Stimulated activated CD8-positive, alpha-beta memory T cell treated with anti-CD3 and anti-CD28 coated beads, Interleukin-15, amount 100 ng/mL, for 24 hours (primary cell): ENCODE data around the gene PDGFD.

Source experiments
- DNase-seq: peaks from one replicate; pipeline ENCODE4 v3.0.0-alpha.2; 2020; ENCODE audit warnings: low read depth

PDGFD gene

DNA sequence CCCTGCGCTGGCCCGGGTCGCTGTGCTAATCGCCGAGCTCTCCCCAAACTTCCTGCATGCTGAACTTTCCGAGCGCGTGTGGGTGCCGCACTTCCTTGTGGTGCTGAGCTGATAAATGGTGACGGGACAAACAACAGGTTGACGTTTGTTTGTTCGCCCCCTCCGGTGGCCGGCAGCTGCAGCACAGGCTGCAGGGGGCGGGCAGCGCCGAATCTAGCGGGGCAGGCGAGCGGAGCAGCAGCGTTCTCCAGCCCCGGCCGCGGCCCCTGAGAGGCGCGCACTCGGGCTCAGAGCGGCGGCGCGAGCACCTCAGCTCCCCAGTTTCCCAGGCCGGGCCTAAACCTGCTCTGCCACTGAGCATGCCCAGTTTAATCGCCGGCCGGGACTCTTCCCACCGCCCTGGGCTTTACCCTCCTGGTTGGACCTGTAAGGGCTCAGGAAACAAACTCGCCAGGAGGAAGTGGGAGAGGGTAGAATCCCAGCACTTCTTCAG is at the start of gene PDGFD:
Gene PDGFD (minus strand): TSS at position 120 of the 493 bp plus-strand sequence.
- DNase-seq, result peak; percentile 2

DNA sequence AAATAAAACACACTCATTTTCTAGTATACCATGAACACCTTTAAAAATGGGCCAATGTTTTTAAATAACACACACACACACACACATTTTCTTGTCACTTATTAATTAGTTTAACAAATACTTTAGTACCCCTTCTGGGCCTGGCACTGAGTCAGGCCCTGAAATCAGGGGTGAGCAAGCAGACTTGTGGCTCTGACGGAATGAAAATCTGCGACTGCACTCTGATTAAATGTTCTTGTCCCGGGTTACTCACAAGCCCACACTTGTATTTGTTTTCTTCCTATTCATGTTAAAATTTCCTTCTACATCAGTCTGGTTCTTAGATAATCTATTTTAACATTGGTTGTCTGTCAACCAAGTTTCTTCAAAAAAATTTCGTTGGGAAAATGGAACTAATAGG is 43.0 kb upstream of the PDGFD start:
- DNase-seq, result no peak

DNA sequence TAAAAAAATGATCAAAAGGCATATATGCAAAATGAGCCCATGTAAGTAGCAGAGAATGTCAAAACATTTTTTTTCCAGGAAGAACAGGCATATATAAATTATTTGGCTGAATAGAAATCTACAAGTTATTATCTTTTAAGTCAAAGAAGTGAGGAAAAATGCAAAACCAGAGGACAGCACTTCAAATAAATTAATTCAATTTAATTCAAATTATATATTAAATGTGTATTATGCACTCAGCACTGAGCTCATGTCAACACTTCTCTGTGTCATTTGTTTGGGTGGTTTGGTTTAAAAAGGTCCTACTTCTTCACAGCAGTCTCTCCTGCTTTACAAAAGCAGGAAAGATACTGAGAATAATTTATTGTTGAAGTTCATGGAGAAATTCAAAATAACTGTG is 41.9 kb upstream of the PDGFD start:
- DNase-seq, result no peak

DNA sequence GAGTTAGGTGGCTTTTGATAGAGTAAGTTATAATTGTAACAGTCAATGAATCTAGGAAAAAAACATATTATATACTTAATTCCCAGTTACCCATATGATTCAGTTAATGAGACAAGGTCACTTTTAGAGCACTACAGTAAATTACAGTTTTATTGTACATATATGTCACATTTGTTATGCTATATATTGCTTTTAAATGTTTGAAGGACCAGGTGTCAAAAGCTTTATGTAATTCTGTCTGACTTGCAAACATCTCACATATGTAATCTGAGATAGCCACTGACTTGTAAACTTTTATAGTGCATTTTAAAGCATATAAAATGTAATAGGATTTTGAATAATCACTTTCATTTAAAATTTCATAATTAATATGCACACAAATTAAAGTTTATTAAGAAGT is 36.7 kb upstream of the PDGFD start:
- no peak for DNase-seq

DNA sequence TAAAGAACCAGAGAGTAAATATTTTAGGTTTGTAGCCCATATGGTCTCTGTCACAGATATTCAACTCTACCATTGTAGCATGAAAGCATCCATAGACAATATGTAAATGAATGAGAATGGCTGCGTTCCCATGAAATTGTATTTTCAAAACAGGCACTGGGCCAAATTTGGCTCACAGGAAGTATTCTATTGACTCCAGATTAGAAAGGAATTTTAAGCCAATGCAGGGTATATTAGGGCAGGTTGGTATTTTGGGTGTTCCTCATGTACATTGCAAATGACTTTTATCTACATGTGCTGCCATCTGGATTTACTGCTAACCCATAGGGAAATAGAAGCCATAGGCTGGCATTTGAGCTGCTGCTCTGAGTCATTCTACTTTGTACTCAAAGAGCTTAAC is 35.1 kb upstream of the PDGFD start:
- no peak for DNase-seq

DNA sequence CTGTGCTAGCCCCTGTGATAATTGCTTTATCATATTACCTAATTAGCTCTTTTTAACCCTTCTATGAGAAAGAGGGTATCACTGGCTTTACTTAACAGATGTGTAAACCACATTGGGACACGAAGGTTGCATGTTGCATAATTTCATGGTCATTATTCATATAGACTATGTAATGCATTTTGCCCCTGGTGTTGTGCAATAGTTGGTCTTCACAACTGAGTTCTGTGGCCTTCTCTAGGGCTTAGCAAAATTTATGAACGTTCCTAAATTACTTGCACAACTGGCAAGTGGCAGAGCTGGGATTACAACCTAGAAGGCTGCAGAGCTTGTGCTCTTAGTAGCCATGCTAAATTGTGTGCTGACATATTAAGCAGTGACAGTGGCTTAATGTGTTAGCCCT is 34.6 kb upstream of the PDGFD start:
- no peak for DNase-seq

DNA sequence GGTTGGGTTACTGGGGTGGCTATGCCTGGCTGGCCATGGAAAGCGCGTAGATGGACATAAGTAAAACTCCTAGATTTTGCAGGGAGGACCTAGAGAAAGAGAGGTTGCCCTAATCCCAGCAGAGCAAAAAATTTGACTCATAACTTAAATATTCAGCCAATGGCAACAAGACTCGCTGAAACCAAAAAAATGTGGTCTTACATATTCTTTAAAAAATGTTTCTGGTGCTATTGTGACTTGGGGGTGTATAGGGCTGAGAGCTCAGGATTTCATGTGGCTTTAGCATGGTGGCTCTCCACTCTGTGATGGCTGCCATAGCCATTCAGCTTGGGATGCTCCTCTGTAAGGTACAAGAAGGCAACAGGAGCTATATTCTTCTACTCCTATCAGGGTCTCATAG is 27.2 kb upstream of the PDGFD start:
- no peak for DNase-seq

DNA sequence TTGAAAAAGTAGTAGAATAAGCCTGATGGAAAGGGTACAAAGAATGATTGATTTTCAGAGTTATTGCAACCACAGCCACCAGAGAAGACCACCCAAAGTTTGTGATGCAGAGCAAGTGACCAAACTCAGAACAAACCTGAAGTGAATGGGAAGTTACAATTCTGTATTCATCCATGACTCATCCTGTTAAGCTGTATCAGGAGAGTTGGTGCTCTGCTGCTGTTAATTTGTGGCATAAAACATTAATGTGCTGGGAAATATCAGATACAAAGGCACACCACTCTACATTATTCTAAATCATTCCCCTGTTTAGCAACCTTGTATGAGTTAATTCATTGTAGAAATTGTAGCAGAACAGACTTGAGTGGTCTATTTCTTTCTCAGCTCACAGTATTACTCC is 19.6 kb upstream of the PDGFD start:
- no peak for DNase-seq

DNA sequence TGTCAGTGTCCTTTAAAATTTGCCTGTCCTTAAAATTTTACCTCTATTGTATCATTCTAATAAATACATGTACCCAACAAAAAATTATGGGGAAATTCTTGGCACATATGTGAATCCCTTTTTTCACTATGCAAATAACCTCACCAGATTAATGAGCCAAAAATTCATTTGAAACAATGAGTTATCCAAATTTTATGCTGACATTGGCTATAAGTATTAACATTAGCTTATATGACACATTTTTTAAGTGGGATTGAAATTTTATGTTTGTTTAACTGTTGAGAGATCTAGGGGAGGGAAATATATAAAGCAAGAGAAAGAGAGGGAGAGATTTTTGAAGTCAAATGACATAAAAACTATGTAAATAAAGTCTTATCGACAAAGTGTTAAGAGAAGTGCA is 11.8 kb upstream of the PDGFD start:
- DNase-seq, result no peak

DNA sequence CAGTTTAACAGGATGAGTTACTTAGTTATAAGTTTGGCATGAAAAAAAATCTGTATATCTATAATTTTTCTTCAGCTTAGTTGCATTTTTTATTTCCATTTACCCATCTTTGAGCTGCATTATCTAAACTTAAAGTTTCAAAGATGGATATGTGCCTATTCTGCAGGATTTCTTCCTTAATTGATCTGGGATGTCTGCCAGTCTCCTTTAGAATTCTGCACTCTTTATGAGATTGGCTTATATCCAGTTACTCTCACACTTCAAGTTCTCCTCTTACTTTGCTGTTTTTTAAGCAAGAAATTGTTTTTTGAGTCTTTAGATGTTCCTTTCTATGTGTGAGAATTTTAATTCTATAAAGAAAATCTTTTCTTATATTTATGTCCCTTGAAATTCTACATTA is 5.1 kb upstream of the PDGFD start:
- no peak for DNase-seq

DNA sequence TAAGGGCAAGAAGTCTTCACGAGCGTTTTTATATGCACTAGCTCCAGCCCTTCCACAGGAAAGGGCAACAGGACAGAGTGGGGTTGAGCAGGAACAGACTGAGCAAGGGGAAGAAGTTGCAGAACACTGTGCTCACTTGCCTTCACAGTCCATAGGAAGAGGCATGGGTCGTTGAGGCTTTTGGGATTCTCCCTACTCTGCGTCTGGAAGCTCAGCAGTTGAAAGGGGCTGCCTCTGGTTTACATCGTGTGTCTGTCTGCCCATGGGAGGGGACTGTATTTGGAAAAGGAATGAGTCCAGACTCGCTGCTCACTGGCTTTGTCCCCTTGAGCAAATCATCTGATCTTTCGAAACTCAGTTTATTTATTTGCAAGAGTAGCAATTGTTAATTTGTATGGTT is 1.1 kb upstream of the PDGFD start:
- no peak for DNase-seq

DNA sequence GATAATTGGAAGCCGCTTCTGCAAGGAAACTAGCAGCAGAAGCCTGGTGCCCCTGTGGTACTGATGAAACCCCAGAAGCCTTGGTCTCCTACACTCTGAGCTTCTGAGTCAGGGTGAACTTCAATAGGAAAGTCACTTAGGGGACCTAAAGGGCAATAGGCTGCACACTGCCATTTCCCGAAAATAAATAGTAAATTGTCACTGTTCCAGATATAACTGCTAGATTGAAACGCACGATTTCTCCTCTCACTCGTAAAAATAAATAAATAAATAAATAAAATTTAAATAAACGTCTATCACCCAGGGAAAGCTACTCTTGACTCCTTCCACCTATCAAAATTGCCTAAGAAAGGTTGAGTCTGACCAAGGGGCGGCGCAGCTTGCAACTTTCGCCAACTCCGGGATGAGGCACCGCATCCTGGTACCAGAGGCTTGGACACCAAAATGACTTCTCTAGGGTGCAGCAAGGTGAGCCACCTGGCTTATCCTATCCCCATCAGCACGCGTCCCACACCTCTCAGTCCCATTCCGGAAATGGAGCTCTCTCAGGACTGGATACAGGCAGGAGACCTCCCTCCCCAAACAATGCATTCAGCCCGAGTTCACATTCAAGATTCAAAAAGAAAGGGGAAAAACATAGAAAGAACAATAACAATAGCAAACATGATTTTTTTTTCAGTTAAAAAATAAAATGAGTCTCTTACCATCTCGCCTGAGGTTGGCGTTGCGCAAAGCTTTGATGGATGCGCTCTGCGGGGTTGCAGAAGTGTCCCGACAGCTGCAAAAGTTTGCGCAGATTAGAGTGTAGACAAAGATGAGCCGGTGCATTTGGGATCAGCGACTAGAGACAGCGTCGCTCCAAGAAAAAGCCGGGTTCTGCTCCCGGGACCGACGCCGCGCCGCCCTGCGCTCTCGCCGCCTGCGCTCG is 583 bp downstream of the PDGFD start:
- no peak for DNase-seq

DNA sequence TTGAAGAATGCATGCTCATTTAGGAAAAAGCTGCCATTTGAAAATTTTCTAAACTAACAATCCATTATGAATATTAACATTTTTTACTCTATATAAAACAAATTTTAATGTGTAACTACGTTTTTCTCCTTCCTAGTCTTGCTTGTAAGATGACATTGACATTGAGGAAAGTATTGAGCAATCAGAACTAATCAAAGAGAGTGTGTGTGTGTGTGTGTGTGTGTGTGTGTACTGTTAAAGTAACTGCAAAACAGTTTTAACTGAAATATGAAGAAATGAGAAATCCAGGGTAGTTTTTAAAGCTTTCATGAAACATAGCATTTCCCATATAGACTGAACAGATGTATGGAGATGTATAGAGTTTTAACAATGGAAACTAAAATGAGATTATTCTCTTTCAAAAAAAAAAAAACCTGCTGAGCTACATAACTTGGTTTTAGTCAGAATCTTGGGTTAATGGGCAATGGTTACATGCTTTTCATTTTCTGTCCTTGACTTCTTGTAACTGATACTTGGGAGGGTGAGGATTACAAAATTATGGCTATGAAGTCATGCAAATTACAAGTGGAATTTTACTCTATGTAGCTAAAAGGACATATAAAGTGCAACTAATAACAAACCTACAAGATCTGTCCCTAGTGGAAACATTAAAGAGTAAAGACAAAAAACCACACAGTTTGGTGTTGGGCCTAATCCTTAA is 2.0 kb downstream of the PDGFD start:
- DNase-seq, result no peak

DNA sequence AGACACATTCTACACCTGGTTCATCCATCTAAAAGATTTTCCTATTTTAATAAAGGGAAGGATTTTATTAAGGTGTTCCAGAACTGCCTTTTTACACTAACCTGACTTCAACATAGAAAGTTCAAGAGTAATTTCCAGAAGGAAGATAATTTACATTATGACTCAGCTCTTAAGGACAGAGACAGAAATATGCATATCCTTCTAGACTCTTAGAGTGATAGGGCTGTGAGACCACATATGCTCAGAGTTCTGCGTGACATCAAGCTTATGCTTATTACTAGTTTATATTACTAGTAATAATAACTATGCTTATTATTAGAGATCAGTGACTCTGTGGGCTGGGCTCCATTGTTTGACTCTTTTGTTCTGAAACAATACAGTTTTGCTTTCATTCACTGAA is 4.6 kb downstream of the PDGFD start:
- no peak for DNase-seq

DNA sequence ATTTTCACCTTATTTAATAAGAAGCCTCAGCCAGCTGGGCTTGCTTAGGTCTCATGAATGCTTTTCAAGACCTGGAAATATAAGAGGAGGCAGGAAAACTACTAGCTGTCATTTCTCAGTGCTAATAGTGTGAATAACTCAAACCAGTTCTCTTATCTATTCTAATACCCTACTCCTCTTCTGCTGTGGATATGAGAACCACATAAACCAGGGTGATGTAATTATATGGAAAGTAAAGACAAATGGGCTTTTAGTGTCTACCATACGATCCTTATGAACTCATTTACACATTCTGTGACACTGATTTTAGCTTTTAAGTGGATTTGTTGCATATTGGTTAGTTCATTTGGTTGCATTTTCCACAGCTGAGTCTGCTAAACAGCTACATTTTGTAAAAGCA is 8.6 kb downstream of the PDGFD start:
- no peak for DNase-seq

DNA sequence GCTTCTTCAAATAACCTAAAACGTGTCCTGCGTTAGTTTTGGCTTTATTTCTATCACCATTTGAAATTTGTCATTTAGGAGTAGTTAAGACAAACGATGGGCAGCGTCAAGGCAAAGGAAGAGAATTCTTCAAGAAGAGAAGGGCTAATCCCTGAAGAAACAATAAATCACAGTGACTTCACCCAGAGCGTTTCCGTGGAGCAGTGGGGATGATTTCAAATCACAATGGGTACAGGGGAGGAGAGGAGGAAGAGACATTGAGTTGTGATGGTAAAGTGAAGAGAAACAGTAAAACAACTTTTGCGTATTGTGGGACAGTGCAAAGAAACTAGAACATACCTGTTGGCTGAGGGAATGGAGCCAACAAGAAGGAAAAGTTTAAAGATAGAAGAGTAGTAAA is 9.7 kb downstream of the PDGFD start:
- no peak for DNase-seq

DNA sequence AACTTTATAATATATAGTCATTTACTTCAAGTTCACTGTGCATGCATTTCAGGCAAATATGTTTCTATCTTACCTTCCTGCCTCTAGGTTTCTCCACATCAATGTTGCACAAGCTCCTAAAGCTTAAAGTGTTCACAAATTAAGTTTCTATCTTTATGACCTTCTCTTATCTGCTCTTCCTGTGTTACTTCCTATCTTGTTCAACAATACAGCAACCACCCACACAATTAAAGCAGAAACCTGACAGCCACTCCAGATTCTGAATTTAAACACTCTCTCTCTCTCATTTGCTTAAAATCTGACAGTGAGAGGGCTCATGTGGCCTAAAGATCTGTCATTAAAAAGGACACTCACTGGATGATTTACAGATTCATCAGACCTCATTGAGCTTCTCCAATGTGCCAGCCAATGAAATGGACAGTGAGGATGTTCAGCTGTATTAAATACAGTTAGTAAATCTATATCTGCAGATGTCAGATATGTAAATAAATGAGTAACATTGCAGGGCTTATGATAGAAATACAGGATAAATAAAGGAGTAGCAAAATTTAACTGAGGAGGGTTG is 10.9 kb downstream of the PDGFD start:
- DNase-seq, result no peak

DNA sequence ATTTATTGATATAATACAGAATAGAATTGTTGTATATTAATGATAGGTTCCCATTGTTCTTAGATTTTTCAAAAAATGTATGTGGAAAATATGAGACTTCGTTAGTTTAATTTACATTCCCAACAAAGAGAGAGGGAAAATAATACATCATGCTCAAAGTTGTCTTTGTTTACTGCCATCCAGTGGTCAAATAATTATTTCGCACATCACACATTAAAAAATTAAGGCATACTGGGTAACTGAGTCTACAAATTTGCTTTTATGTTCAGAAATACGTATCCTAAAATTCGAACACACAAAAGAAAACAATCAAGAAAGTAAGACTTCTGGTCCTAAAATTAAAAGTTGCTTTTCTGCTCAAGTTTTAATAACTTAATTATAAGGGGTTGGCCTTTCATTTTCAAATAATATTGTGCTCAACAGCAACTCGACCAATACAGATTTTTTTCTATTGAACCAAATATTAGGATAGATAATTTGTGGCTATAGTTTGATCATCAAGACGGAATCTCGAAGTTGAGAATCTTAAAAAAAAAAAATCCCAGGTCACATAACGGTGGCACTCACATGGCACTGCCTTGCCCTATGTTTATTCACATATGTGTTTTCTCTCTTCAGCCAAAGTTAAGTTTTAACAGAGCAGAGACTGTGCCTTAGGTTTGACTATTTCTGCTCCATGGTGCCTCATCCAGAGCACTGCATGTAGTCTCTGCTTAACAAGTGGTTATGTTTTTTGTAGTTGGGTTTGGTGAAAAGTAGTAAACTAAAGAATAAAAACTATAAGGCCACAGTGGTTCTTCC is 12.3 kb downstream of the PDGFD start:
- no peak for DNase-seq

DNA sequence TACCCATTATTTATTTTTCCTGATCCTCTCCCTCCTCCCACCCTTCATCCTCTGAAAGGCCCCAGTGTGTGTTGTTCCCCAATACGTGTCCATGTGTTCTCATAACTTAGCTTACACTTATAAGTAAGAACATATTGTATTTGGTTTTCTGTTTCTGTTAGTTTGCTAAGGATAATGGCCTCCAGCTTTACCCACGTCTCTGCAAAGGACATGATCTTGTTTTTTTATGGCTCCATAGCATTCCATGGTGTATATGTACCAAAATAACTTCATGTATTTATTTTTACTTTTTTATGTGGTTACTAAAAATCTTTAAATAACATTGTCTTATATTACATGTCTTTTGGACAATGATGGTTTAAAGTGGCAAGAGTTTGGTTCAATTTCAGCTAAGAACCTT is 15.2 kb downstream of the PDGFD start:
- DNase-seq, result no peak

DNA sequence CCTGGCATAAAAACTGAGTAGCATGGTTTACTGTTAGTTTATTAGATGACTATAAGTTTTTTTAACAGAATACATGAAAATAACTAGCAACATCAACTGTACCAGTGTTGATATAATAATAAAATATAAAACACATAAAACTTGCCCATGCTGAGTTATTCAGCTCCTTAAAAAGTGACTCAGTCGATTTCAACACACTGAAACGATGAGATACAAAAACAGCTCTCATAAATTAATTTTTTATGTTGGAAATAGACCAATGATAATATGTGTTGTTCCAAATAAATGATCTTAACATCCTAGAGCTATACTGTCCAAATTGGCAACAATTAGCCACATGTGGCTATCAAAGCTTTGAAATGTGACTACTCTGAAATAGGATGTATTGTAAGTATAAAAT is 15.9 kb downstream of the PDGFD start:
- DNase-seq, result no peak

DNA sequence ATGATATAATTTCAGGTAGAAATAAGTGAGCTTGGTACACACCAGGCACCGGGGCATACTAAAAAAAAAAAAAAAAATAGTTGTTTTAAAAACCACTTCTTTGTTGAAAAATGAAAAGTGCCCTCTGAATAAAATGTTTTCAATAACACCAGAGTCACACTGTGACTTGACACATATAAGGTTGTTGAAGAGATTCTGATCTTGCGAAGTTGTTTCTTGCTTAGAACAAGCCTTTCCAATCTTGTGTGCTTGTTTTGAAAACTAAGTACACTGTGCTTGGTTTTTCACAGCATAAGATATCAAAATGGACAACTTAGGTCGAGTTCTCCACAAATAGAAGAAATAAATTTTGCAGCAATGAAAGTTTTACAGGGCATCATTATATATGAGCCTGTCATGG is 17.0 kb downstream of the PDGFD start:
- DNase-seq, result no peak

DNA sequence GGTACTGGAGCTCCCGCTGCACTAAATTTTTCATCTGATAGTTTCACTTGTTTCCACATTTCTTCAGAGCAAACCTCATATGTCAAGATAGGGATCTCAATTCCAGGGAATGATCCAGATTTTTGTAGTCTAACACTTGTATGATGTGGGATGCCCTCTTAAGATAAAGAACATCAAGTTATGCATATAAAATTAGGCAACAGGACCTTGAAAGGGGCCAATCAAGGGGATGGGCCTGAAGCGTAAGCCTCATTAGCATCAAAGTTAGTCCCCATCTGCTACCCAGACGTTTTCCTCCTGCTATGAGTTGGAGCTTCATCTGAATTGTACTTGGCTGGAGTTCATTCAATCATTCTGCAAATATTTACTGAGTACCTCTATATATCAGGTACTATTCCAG is 17.5 kb downstream of the PDGFD start:
- no peak for DNase-seq
